DOHH2 (cell line): ENCODE results near the gene ZSCAN25.

Source experiments
- EZH2phosphoT487 ChIP-seq: fragments of 200-600 bp; sonication (generic); IDR thresholded peaks from 2 replicates; pipeline ENCODE4 v1.6.1; 2017; ENCODE audit warnings: borderline replicate concordance, mild to moderate bottlenecking, antibody characterized with exemption, low read length, moderate library complexity, mixed read lengths
- TF ChIP-seq, protein P1 (sequence below): fragments of 200-600 bp; sonication (generic); IDR thresholded peaks from one replicate; pipeline ENCODE4 v1.5.1; 2014; ENCODE audit warnings: antibody characterized with exemption, mild to moderate bottlenecking, low read depth, low read length; ENCODE audit not compliant: poor library complexity, severe bottlenecking

DNA sequence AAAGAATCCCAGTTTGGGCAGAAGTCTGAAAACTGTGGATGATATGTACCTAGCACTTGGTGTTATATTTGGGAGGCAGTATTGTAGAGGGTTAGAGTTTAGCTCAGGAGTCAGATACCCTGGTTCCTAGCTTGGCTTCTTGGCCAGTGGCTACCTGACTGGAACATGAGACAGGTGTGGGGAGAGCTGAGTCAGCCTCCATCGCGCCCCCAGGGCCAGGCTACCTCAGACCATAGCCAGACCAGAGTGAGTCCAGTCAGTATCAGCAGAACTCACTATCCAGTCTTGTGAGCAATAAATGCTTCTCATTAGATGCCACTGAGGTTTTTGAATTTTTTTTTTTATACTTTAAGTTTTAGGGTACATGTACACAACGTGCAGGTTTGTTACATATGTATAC, 37.0 kb downstream of the ZSCAN25 start:
- TF ChIP-seq, protein P1, sequence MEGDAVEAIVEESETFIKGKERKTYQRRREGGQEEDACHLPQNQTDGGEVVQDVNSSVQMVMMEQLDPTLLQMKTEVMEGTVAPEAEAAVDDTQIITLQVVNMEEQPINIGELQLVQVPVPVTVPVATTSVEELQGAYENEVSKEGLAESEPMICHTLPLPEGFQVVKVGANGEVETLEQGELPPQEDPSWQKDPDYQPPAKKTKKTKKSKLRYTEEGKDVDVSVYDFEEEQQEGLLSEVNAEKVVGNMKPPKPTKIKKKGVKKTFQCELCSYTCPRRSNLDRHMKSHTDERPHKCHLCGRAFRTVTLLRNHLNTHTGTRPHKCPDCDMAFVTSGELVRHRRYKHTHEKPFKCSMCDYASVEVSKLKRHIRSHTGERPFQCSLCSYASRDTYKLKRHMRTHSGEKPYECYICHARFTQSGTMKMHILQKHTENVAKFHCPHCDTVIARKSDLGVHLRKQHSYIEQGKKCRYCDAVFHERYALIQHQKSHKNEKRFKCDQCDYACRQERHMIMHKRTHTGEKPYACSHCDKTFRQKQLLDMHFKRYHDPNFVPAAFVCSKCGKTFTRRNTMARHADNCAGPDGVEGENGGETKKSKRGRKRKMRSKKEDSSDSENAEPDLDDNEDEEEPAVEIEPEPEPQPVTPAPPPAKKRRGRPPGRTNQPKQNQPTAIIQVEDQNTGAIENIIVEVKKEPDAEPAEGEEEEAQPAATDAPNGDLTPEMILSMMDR, result no peak
- TF ChIP-seq EZH2phosphoT487, result no peak
